ENCODE measurements around the gene TSPOAP1.

The TSPOAP1 gene

GRCh38 chr17:58277107-58277801 is 51.3 kb downstream of the TSPOAP1 start:
- DNase-seq (ENCODE audit: low read depth): peak; percentile 7

GRCh38 chr17:58276423-58276822 is 52.2 kb downstream of the TSPOAP1 start:
- DNase-seq (ENCODE audit: low read depth): no peak

GRCh38 chr17:58275417-58275816 is 53.2 kb downstream of the TSPOAP1 start:
- no peak for DNase-seq (ENCODE audit: low read depth)

GRCh38 chr17:58273453-58274104 is 55.0 kb downstream of the TSPOAP1 start:
- DNase-seq (ENCODE audit: low read depth): no peak

GRCh38 chr17:58272367-58273280 is 56.0 kb downstream of the TSPOAP1 start:
- DNase-seq (ENCODE audit: low read depth): no peak

GRCh38 chr17:58271216-58271931 is 57.2 kb downstream of the TSPOAP1 start:
- DNase-seq (ENCODE audit: low read depth): no peak

DNA sequence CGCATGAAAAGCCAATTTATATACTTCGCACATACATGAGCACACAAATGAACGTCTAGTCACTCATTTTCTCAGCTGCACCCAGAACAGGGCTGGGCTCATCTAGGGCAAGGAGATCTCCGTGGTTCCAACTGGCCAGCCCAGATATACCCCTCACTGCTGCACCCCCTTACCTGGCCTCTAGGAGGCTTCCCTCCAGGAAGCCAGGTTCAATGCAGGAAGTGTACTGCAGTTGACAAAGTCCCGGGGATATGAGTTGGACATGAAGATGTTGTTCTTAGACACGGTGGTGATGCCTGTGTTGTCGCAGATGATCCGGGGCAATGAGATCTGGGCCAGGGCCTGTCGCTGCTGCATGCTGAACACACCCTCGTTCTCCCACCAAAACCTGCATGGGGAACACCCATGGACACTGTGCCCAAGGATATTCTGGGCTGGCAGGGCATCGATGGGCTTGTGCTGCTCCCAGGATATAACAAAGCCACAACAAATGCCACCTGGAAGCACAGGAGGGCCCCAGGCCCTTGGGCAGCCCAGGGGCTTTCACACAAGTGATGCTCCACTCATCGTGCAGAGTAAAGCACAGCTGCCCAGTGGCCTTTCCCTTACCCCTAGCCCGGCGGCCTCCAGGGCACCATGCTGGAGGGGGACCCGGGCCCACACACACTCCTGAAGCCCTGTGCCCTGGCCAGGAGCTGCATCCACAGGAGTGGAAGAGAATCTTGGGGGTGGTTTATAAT is 57.9 kb downstream of the TSPOAP1 start:
- no peak for DNase-seq (ENCODE audit: low read depth)

DNA sequence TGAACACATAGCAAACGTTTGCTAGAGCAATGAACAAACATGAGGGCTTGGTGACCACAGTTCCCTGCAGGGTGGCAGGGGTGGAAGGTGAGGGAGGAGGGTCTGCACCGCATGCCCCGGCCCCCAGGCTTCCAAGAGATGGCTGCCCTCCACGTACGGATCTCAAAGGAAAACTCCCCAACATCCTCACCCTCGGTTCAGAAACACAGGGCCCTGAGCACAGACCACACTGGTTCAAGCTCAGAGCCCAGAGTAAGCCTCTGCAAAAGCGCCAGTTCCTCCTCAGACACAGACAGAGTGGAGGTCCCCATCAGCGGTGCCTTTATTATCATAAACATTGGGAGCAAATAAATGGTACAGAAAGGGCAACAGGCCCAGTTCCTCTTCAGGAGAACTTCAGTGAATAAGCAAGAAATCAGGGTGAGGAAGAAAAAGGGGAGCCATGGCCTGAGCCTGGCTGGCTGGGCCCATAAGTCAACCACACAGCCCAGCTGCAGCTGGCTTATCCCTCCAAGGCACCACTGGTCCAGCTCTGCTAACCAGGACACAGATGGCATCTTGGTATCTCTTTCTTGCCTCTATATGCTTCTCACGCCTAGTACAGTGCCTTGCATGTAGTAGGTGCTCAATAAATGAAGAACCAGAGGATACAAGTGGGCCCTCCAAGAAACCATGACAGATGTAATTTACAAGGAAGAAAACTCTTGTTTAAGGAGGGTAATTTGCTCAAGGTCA is 58.9 kb downstream of the TSPOAP1 start:
- DNase-seq (ENCODE audit: low read depth): no peak

DNA sequence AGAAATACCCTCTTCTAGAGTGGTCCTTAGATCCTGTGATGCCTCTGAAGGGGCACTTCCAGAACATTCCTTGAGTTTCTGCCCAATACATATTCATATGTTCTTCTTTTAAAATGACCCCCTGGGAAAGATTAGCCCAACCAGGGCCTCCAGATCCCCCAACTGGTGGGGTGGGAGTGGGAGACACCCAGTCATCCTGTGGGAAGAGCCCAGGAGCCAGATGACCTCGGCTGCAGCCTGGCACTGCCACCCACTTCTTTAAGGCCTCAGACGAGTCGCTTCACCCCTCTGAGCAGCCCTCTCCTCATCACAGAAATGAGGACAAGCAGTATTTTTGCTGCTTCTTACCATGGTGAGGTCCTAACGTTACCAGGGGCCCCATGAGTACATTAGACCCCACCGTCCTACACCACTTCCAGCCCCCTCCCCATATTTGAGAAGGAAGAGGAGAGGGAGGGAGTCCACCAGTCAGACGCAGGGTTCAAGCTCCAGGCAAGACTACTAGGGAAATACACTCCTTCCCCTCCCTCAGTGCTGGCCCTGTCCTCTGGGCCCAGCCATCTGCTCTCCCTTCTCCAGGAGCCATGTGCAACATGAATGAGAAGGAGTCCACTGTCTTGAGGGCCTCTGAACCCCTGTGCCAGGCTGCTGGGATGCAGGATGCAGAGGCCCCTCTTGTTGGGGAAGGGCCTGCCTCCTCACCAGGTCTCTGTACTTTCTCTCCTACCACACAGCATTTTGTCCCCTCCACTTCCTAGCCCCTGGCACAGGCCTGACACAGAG is 59.6 kb downstream of the TSPOAP1 start:
- no peak for DNase-seq (ENCODE audit: low read depth)

DNA sequence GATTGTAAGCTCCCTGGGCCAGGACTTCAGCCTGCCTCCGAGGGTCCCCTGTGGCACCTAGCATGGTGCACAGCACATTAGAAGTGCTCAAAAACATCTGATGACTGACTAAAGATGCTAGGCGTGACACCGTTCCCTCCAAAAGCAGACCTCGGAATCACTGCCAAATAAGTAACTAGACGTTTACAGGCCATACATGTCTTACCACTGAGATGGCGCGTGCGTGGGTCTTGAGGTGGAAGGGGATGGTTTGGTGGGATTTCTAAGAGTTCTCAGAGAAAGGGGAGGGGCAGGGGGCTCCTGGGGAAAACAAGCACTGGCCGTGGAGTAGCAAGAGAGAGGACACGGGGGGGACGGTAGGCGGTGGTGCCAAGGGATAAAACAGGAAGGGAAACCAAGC is 60.3 kb downstream of the TSPOAP1 start:
- DNase-seq (ENCODE audit: low read depth): no peak

GRCh38 chr17:58267347-58268324 is 61.0 kb downstream of the TSPOAP1 start:
- DNase-seq (ENCODE audit: low read depth): no peak

DNA sequence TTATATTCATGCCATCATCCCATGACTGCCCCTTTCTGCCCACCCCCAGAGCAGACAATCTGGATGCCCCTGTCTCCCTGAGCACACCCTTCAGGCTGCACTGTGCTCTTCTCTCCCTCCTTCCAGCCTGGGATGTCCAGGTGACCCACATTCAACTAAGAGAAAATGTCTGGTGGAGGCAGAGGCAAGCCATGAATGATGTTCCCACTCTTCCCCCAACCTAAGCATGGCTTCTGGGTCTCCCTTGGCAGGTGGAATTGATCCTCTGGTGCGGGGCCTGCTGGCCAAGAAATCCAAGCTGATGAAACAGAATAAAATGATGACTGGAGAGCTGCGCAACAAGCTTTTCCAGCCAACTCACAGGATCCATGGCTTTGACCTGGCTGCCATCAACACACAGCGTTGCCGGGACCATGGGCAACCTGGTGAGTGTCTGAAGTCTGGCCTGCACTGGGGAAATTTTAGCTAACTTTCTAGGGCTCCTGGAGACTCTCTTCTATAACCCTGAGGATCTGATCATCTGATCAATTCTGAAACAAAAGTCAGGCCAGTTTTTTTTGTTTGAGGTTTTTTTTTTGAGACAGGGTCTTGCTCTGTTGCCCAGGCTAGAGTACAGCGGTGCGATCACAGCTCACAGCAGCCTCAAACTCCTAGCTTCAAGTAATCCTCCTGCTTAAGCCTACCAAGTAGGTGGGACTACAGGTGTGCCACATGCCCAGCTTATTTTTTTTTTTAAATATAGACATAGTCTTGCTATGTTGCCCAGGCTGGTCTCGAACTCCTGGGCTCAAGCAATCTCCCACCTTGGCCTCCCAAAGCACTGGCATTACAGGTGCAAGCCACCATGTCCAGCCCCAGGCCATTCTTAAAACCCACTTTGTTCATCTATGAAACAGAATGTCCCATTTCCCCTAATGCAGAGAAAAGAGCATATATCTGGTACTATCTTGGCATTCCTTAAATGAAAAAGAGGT is 62.4 kb downstream of the TSPOAP1 start:
- DNase-seq (ENCODE audit: low read depth): no peak

GRCh38 chr17:58265271-58265670 is 63.3 kb downstream of the TSPOAP1 start:
- no peak for DNase-seq (ENCODE audit: low read depth)

- no peak for DNase-seq (ENCODE audit: low read depth)
Measured at GRCh38 chr17:58264407-58265103, 64.0 kb downstream of the TSPOAP1 start.

DNA sequence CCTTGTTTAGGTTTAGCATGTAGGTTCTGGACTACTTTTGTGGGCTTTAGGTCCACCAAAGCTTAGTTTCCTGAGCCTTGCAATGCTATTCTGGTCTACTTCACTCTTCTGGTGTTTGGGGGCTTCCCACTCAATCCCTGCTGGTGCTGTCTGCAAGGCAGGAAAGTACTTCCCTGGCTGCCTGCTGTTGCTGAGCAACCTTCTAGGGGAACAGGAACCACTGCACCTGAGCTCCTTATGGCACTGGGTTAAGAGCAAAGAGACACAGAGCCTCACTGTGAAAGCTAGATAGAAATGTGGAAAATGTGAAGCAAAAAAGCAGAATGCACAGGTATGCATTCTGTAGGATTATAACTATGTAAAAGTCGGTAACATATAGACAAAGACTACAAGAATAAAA is 64.8 kb downstream of the TSPOAP1 start:
- DNase-seq (ENCODE audit: low read depth): no peak

GRCh38 chr17:58262149-58262548 is 66.4 kb downstream of the TSPOAP1 start:
- DNase-seq (ENCODE audit: low read depth): no peak

- no peak for DNase-seq (ENCODE audit: low read depth)
Measured at GRCh38 chr17:58254803-58255202, 73.8 kb downstream of the TSPOAP1 start.
